ENCODE results near the gene MRFAP1L1.

- TF ChIP-seq CTCF (IDR thresholded peaks at IDR 0.05; ENCODE audit: low read depth, low read length) (no peak), EZH2phosphoT487 (IDR thresholded peaks at IDR 0.05; ENCODE audit: low read depth) (no peak)
Observed at GRCh38 chr4:6755088-6755753, 45.6 kb upstream of the MRFAP1L1 start.

All from OCI-LY3 (cell line).